ENCODE data around the gene LRRC73.
"Not testable (repeated sequence)": the region's sequence is repeated elsewhere in the genome, so short reads cannot be mapped to it uniquely, and the experiment has no call there.

DNA sequence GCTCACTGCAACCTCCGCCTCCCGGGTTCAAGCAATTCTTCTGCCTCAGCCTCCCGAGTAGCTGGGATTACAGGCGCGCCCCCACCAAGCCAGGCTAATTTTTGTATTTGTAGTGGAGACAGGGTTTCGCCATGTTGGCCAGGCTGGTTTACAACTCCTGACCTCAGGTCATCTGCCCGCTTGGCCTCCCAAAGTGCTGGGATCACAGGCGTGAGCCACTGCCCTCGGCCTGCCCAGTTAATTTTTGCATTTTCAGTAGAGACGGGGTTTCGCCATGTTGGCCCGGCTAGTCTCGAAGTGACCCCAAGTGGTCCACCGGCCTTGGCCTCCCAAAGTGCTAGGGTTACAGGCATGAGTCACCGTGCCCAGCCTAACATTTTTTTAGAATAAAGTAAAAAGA is 52.0 kb downstream of the LRRC73 start:
- TF ChIP-seq, protein P1, sequence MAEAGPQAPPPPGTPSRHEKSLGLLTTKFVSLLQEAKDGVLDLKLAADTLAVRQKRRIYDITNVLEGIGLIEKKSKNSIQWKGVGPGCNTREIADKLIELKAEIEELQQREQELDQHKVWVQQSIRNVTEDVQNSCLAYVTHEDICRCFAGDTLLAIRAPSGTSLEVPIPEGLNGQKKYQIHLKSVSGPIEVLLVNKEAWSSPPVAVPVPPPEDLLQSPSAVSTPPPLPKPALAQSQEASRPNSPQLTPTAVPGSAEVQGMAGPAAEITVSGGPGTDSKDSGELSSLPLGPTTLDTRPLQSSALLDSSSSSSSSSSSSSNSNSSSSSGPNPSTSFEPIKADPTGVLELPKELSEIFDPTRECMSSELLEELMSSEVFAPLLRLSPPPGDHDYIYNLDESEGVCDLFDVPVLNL (CRISPR knock-in tag; IDR thresholded peaks at IDR 0.05; ENCODE audit: borderline replicate concordance, low read depth) = not testable (repeated sequence)
- TF ChIP-seq, protein P2, sequence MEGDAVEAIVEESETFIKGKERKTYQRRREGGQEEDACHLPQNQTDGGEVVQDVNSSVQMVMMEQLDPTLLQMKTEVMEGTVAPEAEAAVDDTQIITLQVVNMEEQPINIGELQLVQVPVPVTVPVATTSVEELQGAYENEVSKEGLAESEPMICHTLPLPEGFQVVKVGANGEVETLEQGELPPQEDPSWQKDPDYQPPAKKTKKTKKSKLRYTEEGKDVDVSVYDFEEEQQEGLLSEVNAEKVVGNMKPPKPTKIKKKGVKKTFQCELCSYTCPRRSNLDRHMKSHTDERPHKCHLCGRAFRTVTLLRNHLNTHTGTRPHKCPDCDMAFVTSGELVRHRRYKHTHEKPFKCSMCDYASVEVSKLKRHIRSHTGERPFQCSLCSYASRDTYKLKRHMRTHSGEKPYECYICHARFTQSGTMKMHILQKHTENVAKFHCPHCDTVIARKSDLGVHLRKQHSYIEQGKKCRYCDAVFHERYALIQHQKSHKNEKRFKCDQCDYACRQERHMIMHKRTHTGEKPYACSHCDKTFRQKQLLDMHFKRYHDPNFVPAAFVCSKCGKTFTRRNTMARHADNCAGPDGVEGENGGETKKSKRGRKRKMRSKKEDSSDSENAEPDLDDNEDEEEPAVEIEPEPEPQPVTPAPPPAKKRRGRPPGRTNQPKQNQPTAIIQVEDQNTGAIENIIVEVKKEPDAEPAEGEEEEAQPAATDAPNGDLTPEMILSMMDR (IDR thresholded peaks at IDR 0.05) = not testable (repeated sequence)
- TF ChIP-seq, protein P3, sequence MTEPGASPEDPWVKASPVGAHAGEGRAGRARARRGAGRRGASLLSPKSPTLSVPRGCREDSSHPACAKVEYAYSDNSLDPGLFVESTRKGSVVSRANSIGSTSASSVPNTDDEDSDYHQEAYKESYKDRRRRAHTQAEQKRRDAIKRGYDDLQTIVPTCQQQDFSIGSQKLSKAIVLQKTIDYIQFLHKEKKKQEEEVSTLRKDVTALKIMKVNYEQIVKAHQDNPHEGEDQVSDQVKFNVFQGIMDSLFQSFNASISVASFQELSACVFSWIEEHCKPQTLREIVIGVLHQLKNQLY (CRISPR knock-in tag; IDR thresholded peaks at IDR 0.05) = not testable (repeated sequence)
- not testable (repeated sequence) for TF ChIP-seq TEAD4 (CRISPR knock-in tag; IDR thresholded peaks at IDR 0.05)
- TF ChIP-seq, protein P4, sequence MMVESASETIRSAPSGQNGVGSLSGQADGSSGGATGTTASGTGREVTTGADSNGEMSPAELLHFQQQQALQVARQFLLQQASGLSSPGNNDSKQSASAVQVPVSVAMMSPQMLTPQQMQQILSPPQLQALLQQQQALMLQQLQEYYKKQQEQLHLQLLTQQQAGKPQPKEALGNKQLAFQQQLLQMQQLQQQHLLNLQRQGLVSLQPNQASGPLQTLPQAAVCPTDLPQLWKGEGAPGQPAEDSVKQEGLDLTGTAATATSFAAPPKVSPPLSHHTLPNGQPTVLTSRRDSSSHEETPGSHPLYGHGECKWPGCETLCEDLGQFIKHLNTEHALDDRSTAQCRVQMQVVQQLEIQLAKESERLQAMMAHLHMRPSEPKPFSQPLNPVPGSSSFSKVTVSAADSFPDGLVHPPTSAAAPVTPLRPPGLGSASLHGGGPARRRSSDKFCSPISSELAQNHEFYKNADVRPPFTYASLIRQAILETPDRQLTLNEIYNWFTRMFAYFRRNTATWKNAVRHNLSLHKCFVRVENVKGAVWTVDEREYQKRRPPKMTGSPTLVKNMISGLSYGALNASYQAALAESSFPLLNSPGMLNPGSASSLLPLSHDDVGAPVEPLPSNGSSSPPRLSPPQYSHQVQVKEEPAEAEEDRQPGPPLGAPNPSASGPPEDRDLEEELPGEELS (CRISPR knock-in tag; IDR thresholded peaks at IDR 0.05) = not testable (repeated sequence)
- TF ChIP-seq, protein P5, sequence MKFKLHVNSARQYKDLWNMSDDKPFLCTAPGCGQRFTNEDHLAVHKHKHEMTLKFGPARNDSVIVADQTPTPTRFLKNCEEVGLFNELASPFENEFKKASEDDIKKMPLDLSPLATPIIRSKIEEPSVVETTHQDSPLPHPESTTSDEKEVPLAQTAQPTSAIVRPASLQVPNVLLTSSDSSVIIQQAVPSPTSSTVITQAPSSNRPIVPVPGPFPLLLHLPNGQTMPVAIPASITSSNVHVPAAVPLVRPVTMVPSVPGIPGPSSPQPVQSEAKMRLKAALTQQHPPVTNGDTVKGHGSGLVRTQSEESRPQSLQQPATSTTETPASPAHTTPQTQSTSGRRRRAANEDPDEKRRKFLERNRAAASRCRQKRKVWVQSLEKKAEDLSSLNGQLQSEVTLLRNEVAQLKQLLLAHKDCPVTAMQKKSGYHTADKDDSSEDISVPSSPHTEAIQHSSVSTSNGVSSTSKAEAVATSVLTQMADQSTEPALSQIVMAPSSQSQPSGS (CRISPR knock-in tag; IDR thresholded peaks at IDR 0.05; ENCODE audit: borderline replicate concordance, low read depth) = not testable (repeated sequence)
